DMS53 treated with DMSO at 0.1 percent for 48 hours (cell line): ENCODE measurements around the gene VWF.

Experiments used
- DNase-seq: peaks from one replicate; lab custom pipeline; 2025; ENCODE audit not compliant: unreplicated experiment; lab: John Stamatoyannopoulos, UW

VWF gene

GRCh38 chr12:6080149-6081045, 44.1 kb downstream of the VWF start:
- no peak for DNase-seq

GRCh38 chr12:6078398-6079096, 45.9 kb downstream of the VWF start:
- DNase-seq, result no peak

- DNase-seq, result no peak
These were observed 46.8 kb downstream of the VWF start for GRCh38 chr12:6077692-6078083.

GRCh38 chr12:6076776-6077691, 47.4 kb downstream of the VWF start:
- no peak for DNase-seq

GRCh38 chr12:6076346-6076745, 48.1 kb downstream of the VWF start:
- no peak for DNase-seq

GRCh38 chr12:6074979-6075585, 49.4 kb downstream of the VWF start:
- DNase-seq, result no peak

GRCh38 chr12:6074427-6074826, 50.0 kb downstream of the VWF start:
- DNase-seq, result no peak

GRCh38 chr12:6073426-6073825, 51.0 kb downstream of the VWF start:
- DNase-seq, result no peak

- DNase-seq, result no peak
These were observed 52.1 kb downstream of the VWF start for GRCh38 chr12:6072302-6072752.

GRCh38 chr12:6071589-6071988, 52.9 kb downstream of the VWF start:
- no peak for DNase-seq

GRCh38 chr12:6070472-6071257, 53.8 kb downstream of the VWF start:
- DNase-seq, result peak; percentile 54

- DNase-seq, result no peak
These were observed 54.9 kb downstream of the VWF start for GRCh38 chr12:6069437-6070093.

- no peak for DNase-seq
These were observed 56.2 kb downstream of the VWF start for GRCh38 chr12:6068227-6068626.

GRCh38 chr12:6067152-6067916, 57.1 kb downstream of the VWF start:
- DNase-seq, result no peak

- no peak for DNase-seq
These were observed 57.8 kb downstream of the VWF start for GRCh38 chr12:6066651-6067050.

- no peak for DNase-seq
These were observed 58.6 kb downstream of the VWF start for GRCh38 chr12:6065863-6066199.

- no peak for DNase-seq
These were observed 59.2 kb downstream of the VWF start for GRCh38 chr12:6065131-6065862.
